GM12878 (cell line): ENCODE data around the gene MICA. TPM values are rescaled to one million over a fixed set of nuclear protein-coding genes. Genes with fewer than 3 reads are reported as not detected.

Experiments
- ATAC-seq: fragments of 200-7000 bp; cut with Tn5 transposase; 3 replicates; pipeline ENCODE4 v1.9.1; 2020; ENCODE audit warnings: mild to moderate bottlenecking, moderate library complexity
- BruUV-seq: library from RNA; stranded (reverse); fragments of 400-500 nt; replicated peaks from 2 replicates; lab custom pipeline; 2021; lab: Mats Ljungman, UMichigan
- CTCF ChIA-PET: fragments of 300-600 bp; sonication (Branson Sonifier 250); formaldehyde crosslinking; extraction: SDS; loops from one replicate; lab custom pipeline; 2021; ENCODE audit warnings: inconsistent platforms; lab: Yijun Ruan, JAX
- POLR2A ChIA-PET: fragments of 350-600 bp; formaldehyde crosslinking; extraction: SDS; loops from one replicate; lab custom pipeline; 2021; ENCODE audit warnings: inconsistent platforms; lab: Charles Lee
- RAD21 ChIA-PET: fragments of 300-600 bp; sonication (Branson Sonifier 250); formaldehyde crosslinking; loops from one replicate; lab custom pipeline; 2023; ENCODE audit warnings: antibody characterized with exemption; ENCODE audit not compliant: unreplicated experiment; lab: Charles Lee
- SMC1A ChIA-PET: fragments of 300-600 bp; sonication (Branson Sonifier 250); formaldehyde crosslinking; loops from one replicate; lab custom pipeline; 2023; ENCODE audit not compliant: unreplicated experiment, uncharacterized antibody; lab: Charles Lee
- DNase-seq: peaks from one replicate; pipeline ENCODE4 v3.0.0-alpha.2; 2011; ENCODE audit warnings: low read depth, low spot score
- FAIRE-seq: peaks from 3 replicates; lab custom pipeline; 2011; peaks lifted over from hg19 to GRCh38; lab: Jason Lieb, UNC
- H2AFZ ChIP-seq: 2 replicates; pipeline ENCODE4 v1.6.0; 2011; ENCODE audit warnings: low read depth, low read length, control low read depth; ENCODE audit not compliant: control insufficient read depth
- H3K27ac ChIP-seq: 2 replicates; pipeline ENCODE4 v1.5.1; 2011; ENCODE audit warnings: control low read depth; ENCODE audit not compliant: control insufficient read depth, insufficient read depth
- H3K27me3 ChIP-seq, 2 experiments: replicated peaks in 1 of 2; 2 replicates each; pipeline versions ENCODE4 v1.6.0 to v1.6.1; 2011; ENCODE audit warnings: low read length in 1 of 2; ENCODE audit not compliant: control insufficient read depth in 2 of 2, insufficient read depth in 2 of 2
- H3K36me3 ChIP-seq, 2 experiments: 2 replicates each; pipeline ENCODE4 v1.5.1; 2011; ENCODE audit warnings: low read length in 1 of 2; ENCODE audit not compliant: control insufficient read depth in 2 of 2, insufficient read depth in 2 of 2
- H3K4me1 ChIP-seq: 2 replicates; pipeline ENCODE4 v1.6.1; 2011; ENCODE audit warnings: mild to moderate bottlenecking, low read length, moderate library complexity, mixed read lengths; ENCODE audit not compliant: control insufficient read depth, insufficient read depth
- H3K4me2 ChIP-seq: 2 replicates; pipeline ENCODE4 v1.6.0; 2011; ENCODE audit warnings: control low read depth; ENCODE audit not compliant: control insufficient read depth, insufficient read depth
- H3K4me3 ChIP-seq: fragments of 200-600 bp; sonication (generic); 2 replicates; pipeline ENCODE4 v1.5.1; 2016
- H3K79me2 ChIP-seq: 2 replicates; pipeline ENCODE4 v1.6.0; 2011; ENCODE audit warnings: low read length; ENCODE audit not compliant: control insufficient read depth, insufficient read depth
- H3K9ac ChIP-seq: 2 replicates; pipeline ENCODE4 v1.8.0; 2011; ENCODE audit warnings: low read length, control low read depth, mixed read lengths; ENCODE audit not compliant: control insufficient read depth, insufficient read depth
- H3K9me3 ChIP-seq: replicated peaks from 3 replicates; pipeline ENCODE4 v1.5.1; 2011; ENCODE audit warnings: mild to moderate bottlenecking, low read length; ENCODE audit not compliant: control insufficient read depth, insufficient read depth
- H4K20me1 ChIP-seq: 2 replicates; pipeline ENCODE4 v1.6.0; 2011; ENCODE audit not compliant: control insufficient read depth, insufficient read depth
- BCL11A ChIP-seq: IDR thresholded peaks from 2 replicates; pipeline ENCODE4 v1.6.1; 2011; ENCODE audit warnings: low read depth, low read length
- CBX3 ChIP-seq: fragments of 200-600 bp; sonication (generic); IDR thresholded peaks from 2 replicates; pipeline ENCODE4 v1.6.1; 2016; ENCODE audit warnings: low read depth, borderline replicate concordance
- EED ChIP-seq: sonication (generic); IDR thresholded peaks from 2 replicates; pipeline ENCODE4 v1.6.1; 2016; ENCODE audit warnings: antibody characterized with exemption, low read depth
- FOXM1 ChIP-seq: IDR thresholded peaks from 2 replicates; pipeline ENCODE4 v1.6.1; 2012; ENCODE audit warnings: low read depth, mild to moderate bottlenecking, inconsistent platforms, low read length, moderate library complexity
- KAT2A ChIP-seq: conservative IDR thresholded peaks from 2 replicates; pipeline ENCODE4 v1.6.1; 2011; ENCODE audit warnings: low read depth, low read length; ENCODE audit not compliant: control insufficient read depth
- MXI1 ChIP-seq: fragments of 150-350 bp; IDR thresholded peaks from 2 replicates; pipeline ENCODE4 v1.6.1; 2011; ENCODE audit warnings: low read depth, mild to moderate bottlenecking, inconsistent platforms, low read length, improper control_type of control experiment
- POLR2AphosphoS2 ChIP-seq: IDR thresholded peaks from 2 replicates; pipeline ENCODE4 v1.6.1; 2011; ENCODE audit warnings: low read depth, mild to moderate bottlenecking, low read length, improper control_type of control experiment, moderate library complexity
- RFX5 ChIP-seq: IDR thresholded peaks from 2 replicates; pipeline ENCODE4 v1.6.1; 2011; ENCODE audit warnings: low read depth, low read length, improper control_type of control experiment
- RUNX3 ChIP-seq: IDR thresholded peaks from 2 replicates; pipeline ENCODE4 v1.6.1; 2012; ENCODE audit warnings: low read length, inconsistent platforms
- STAT3 ChIP-seq: IDR thresholded peaks from 2 replicates; pipeline ENCODE4 v1.6.1; 2011; ENCODE audit warnings: low read depth, low read length, improper control_type of control experiment
- ZBED1 ChIP-seq: IDR thresholded peaks from 2 replicates; pipeline ENCODE4 v1.6.1; 2016; ENCODE audit warnings: borderline replicate concordance
- ZSCAN29 ChIP-seq: fragments of 450-650 bp; IDR thresholded peaks from 2 replicates; pipeline ENCODE4 v1.6.1; 2017; ENCODE audit warnings: mild to moderate bottlenecking, moderate library complexity
- whole genome bisulfite sequencing: methylation state at CpG from one replicate; pipeline ENCODE4 v1.1.6; 2016; ENCODE audit warnings: low lambda C conversion rate; ENCODE audit not compliant: insufficient replicate concordance, insufficient coverage; ENCODE audit errors: missing lambda C conversion rate; 5-methylcytosine and 5-hydroxymethylcytosine counted together
- in situ Hi-C: fragments of 300-500 bp; cut with MboI; formaldehyde crosslinking; loops from 9 replicates; pipeline ENCODE4 v1.14.3; 2018; ENCODE audit warnings: mixed read lengths
- intact Hi-C: fragments of 100-400 bp; cut with micrococcal nuclease; formaldehyde crosslinking; loops from one replicate; pipeline ENCODE4 v1.14.2; 2022; ENCODE audit not compliant: unreplicated experiment
- polyA plus RNA-seq, 11 experiments: library from polyadenylated mRNA; depleted of rRNA in 4 of 11; unstranded in 6 of 11; stranded (reverse) in 5 of 11; fragments of >200 nt; fragmentation: Nextera tagmentation in 4 of 11; fragmentation: Illumina TruSeq in 1 of 11; extraction: Ambion mirVana in 4 of 11; extraction: Trizol in 1 of 11; gene quantifications; 1 replicate in 1 of 11; 2 replicates in 10 of 11; pipeline versions ENCODE4 v1.2.1 to v1.2.3, GENCODE V29; 2011 to 2016; ENCODE audit warnings: inconsistent platforms in 2 of 11, missing spikeins in 2 of 11, low read depth in 1 of 11
- total RNA-seq, 4 experiments: library from RNA; depleted of rRNA in 3 of 4; stranded (reverse); fragments of >200 nt in 3 of 4; fragmentation: Illumina TruSeq in 1 of 4; extraction: Trizol in 1 of 4; gene quantifications; 2 replicates each; pipeline versions ENCODE4 v1.2.1 to v1.2.3, GENCODE V29; 2013 to 2021
- TF ChIP-seq, protein P1 (sequence below): fragments of 450-650 bp; IDR thresholded peaks from 2 replicates; pipeline ENCODE4 v1.6.1; 2016; ENCODE audit warnings: mild to moderate bottlenecking

The MICA gene
- total and polyA plus RNA-seq, 10 of the 15 experiments (the other 5 are each of a cell fraction or from before 2014, with no cell fraction given): 3.6 to 10.5 (median 6.9) TPM

GRCh38 chr6:31426395-31427354, 23.3 kb downstream of the MICA start:
- 69% methylated on average over 3 of the region's 3 CpGs for WGBS
- BruUV-seq: no TSS peak
- ATAC-seq (no peak), DNase-seq (no peak), FAIRE-seq (no peak)
- Histone ChIP-seq H4K20me1 (no peaks in the 10 kb centered on the region), H3K9me3 (no peaks in the 10 kb centered on the region; the same call in 2 of the 3 replicates), H3K36me3 (no peaks in the 10 kb centered on the region), H3K4me1 (no peaks in the 10 kb centered on the region), H3K27ac (no peak overlapping the region), H3K79me2 (no peaks in the 10 kb centered on the region), H3K9ac (no peak overlapping the region), H3K4me2 (no peak overlapping the region), H2AFZ (no peak overlapping the region), H3K27me3 (no peaks in the 10 kb centered on the region), H3K4me3 (no peak overlapping the region)
- intact Hi-C loops (no loop called here), in situ Hi-C loops (no loop called here)
- ChIA-PET RAD21 (no interaction called here), CTCF (interaction anchor here (1.0 kb wide), 1 partner anchor 16 kb away, joined by 3 read pairs; no protein-coding TSS in a partner anchor), SMC1A (no interaction called here), POLR2A (no interaction called here)
- TF ChIP-seq MXI1: no peak
- no peak for TF ChIP-seq ZBED1
- TF ChIP-seq, protein P1, sequence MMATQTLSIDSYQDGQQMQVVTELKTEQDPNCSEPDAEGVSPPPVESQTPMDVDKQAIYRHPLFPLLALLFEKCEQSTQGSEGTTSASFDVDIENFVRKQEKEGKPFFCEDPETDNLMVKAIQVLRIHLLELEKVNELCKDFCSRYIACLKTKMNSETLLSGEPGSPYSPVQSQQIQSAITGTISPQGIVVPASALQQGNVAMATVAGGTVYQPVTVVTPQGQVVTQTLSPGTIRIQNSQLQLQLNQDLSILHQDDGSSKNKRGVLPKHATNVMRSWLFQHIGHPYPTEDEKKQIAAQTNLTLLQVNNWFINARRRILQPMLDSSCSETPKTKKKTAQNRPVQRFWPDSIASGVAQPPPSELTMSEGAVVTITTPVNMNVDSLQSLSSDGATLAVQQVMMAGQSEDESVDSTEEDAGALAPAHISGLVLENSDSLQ: no peak

GRCh38 chr6:31430449-31430848, 27.1 kb downstream of the MICA start:
- Histone ChIP-seq H4K20me1 (no peaks in the 10 kb centered on the region), H3K27ac (no peak overlapping the region), H3K27me3 (no peaks in the 10 kb centered on the region; a peak in 1 of 4 replicates), H2AFZ (no peak overlapping the region), H3K9ac (no peak overlapping the region), H3K4me1 (no peaks in the 10 kb centered on the region), H3K9me3 (no peaks in the 10 kb centered on the region; the same call in 2 of the 3 replicates), H3K79me2 (no peaks in the 10 kb centered on the region), H3K4me2 (no peak overlapping the region), H3K36me3 (no peaks in the 10 kb centered on the region), H3K4me3 (no peak overlapping the region)
- ATAC-seq: no peak
- no peak for FAIRE-seq
- DNase-seq: no peak
- no TSS peak for BruUV-seq
- ChIA-PET RAD21 (interaction anchor here (1.0 kb wide), 1 partner anchor 31 kb away, joined by 4 read pairs; no protein-coding TSS in a partner anchor), SMC1A (interaction anchor here (1.4 to 1.7 kb wide), 2 partner anchors 12 to 32 kb away, joined by 4 to 5 read pairs; no protein-coding TSS in a partner anchor), CTCF (interaction anchor here (0.8 to 1.2 kb wide), 3 partner anchors 12 to 53 kb away, joined by 3 read pairs; no protein-coding TSS in a partner anchor), POLR2A (no interaction called here)
- in situ Hi-C loops (no loop called here), intact Hi-C loops (no loop called here)
- WGBS: 27% methylated on average over 2 of the region's 2 CpGs
- TF ChIP-seq RUNX3 (no peak), BCL11A (no peak), POLR2AphosphoS2 (no peak), KAT2A (no peak), ZSCAN29 (no peak), RFX5 (no peak), STAT3 (no peak), CBX3 (no peak), FOXM1 (no peak), EED (no peak)
- TF ChIP-seq, protein P1: no peak
